SU-DHL-6 (cell line): ENCODE data around the gene ALDH4A1.

Source experiments
- H2AFZ ChIP-seq: fragments of 200-600 bp; sonication (generic); 2 replicates; pipeline ENCODE4 v1.6.1; 2014; ENCODE audit warnings: low read depth, mild to moderate bottlenecking, moderate library complexity, mixed read lengths, antibody characterized with exemption, low read length; ENCODE audit not compliant: severe bottlenecking
- H3F3A ChIP-seq: fragments of 200-600 bp; shearing (Covaris generic); 2 replicates; pipeline ENCODE4 v1.6.0; 2016; ENCODE audit warnings: antibody characterized with exemption, mild to moderate bottlenecking; ENCODE audit not compliant: insufficient read depth
- H3K27ac ChIP-seq: fragments of 200-600 bp; sonication (generic); 2 replicates; pipeline ENCODE4 v1.5.1; 2016; ENCODE audit warnings: low read depth, mild to moderate bottlenecking, low read length, moderate library complexity, mixed read lengths
- H3K27me3 ChIP-seq: fragments of 200-600 bp; sonication (generic), shearing (Covaris generic); 2 replicates; pipeline ENCODE4 v1.6.0; 2014; ENCODE audit warnings: mild to moderate bottlenecking, low read length
- H3K36me3 ChIP-seq: fragments of 200-600 bp; sonication (generic); 2 replicates; pipeline ENCODE4 v1.6.1; 2014; ENCODE audit warnings: mild to moderate bottlenecking, low read length, mixed read lengths
- H3K4me2 ChIP-seq: fragments of 300-600, 200-600 bp; shearing (Covaris generic), sonication (generic); 2 replicates; pipeline ENCODE4 v1.6.0; 2014; ENCODE audit warnings: low read length, low read depth, mild to moderate bottlenecking; ENCODE audit not compliant: poor library complexity, severe bottlenecking
- H3K4me3 ChIP-seq: fragments of 200-600 bp; sonication (generic); 2 replicates; pipeline ENCODE4 v1.5.1; 2014; ENCODE audit warnings: antibody characterized with exemption, low read length, mild to moderate bottlenecking, mixed read lengths; ENCODE audit not compliant: insufficient read depth, poor library complexity, severe bottlenecking
- H3K79me2 ChIP-seq: fragments of 200-600 bp; sonication (generic); 2 replicates; pipeline ENCODE4 v1.6.1; 2014; ENCODE audit warnings: mild to moderate bottlenecking, low read length, moderate library complexity; ENCODE audit not compliant: insufficient read depth
- H3K9ac ChIP-seq: fragments of 200-600 bp; sonication (generic); 2 replicates; pipeline ENCODE4 v1.7.0; 2014; ENCODE audit warnings: mild to moderate bottlenecking, low read length
- H3K9me2 ChIP-seq: fragments of 200-600 bp; sonication (generic); replicated peaks from 2 replicates; pipeline ENCODE4 v1.6.1; 2014; ENCODE audit warnings: low read length; ENCODE audit not compliant: insufficient read depth
- H3K9me3 ChIP-seq: fragments of 200-600 bp; sonication (generic); 2 replicates; pipeline ENCODE4 v1.6.1; 2014; ENCODE audit warnings: low read length, mixed read lengths; ENCODE audit not compliant: insufficient read depth
- H4K20me1 ChIP-seq: fragments of 200-600 bp; sonication (generic); 2 replicates; pipeline ENCODE4 v1.6.1; 2014; ENCODE audit warnings: low read depth, mild to moderate bottlenecking, antibody characterized with exemption, low read length, moderate library complexity, mixed read lengths
- EZH2phosphoT487 ChIP-seq: fragments of 200-600 bp; sonication (generic), shearing (Covaris generic); conservative IDR thresholded peaks from 2 replicates; pipeline ENCODE4 v1.6.1; 2018; ENCODE audit warnings: mild to moderate bottlenecking, antibody characterized with exemption, low read length, moderate library complexity, mixed read lengths
- TF ChIP-seq, protein P1 (sequence below): fragments of 200-600 bp; sonication (generic); IDR thresholded peaks from one replicate; pipeline ENCODE4 v1.5.1; 2017; ENCODE audit warnings: antibody characterized with exemption, mild to moderate bottlenecking, low read length, moderate library complexity; ENCODE audit not compliant: insufficient read depth, poor library complexity, severe bottlenecking

Gene ALDH4A1, protein sequence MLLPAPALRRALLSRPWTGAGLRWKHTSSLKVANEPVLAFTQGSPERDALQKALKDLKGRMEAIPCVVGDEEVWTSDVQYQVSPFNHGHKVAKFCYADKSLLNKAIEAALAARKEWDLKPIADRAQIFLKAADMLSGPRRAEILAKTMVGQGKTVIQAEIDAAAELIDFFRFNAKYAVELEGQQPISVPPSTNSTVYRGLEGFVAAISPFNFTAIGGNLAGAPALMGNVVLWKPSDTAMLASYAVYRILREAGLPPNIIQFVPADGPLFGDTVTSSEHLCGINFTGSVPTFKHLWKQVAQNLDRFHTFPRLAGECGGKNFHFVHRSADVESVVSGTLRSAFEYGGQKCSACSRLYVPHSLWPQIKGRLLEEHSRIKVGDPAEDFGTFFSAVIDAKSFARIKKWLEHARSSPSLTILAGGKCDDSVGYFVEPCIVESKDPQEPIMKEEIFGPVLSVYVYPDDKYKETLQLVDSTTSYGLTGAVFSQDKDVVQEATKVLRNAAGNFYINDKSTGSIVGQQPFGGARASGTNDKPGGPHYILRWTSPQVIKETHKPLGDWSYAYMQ

DNA sequence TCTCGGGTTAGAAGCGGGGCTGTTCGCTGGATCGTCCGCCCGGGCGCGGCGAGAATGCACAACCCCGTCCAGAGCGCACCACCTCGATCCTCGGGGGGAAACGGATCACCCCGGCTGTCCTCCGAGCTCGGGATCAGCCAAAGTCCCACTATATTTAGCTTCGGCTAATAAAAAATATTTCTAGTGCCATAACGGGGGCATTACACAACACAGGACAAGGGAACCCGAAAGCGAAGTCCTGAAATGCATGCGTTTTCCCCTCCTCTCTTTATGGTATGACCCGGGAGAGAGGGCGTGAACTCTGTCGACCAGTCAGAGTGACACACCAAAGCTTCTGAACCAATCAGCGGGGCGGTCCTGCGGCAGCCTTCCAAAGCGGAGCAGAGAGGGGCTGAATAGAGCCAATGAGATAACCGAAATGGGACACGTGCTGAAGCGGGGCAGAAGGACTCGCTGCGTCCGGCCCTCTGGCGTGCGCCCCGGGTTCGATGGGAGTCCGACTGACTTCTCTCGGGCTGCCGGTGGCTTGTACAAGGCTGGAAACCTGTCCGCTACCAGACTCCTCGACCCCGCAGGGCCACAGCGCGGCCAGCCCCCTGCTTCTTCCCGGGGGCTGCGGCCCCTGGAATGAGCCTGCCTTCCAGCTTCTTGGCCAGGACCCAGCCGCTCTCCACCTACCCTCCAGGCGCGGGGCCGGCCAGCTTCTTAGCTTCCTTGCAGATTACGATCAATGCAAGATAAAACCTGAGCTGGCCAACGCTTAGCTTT is at the start of gene ALDH4A1:
ALDH4A1 (minus strand) TSS at position 33 of the 768 bp plus-strand sequence; CDS start at position 1, 32 bp downstream.
- H3K27ac ChIP-seq: no peak within 1 kb of the TSS
- no peaks in the 10 kb centered on the region for H3K9me3 ChIP-seq
- no peak within 1 kb of the TSS for H3K4me2 ChIP-seq
- H3F3A ChIP-seq: no peaks in the 10 kb centered on the region
- no peaks in the 10 kb centered on the region for H3K9me2 ChIP-seq
- no peaks in the 10 kb centered on the region for H3K36me3 ChIP-seq
- H4K20me1 ChIP-seq: no peaks in the 10 kb centered on the region
- H2AFZ ChIP-seq: no peak within 1 kb of the TSS
- no peak within 1 kb of the TSS for H3K9ac ChIP-seq
- no peaks in the 10 kb centered on the region for H3K79me2 ChIP-seq
- H3K4me3 ChIP-seq: no peak within 1 kb of the TSS
- H3K27me3 ChIP-seq: no peaks in the 10 kb centered on the region
- TF ChIP-seq EZH2phosphoT487: no peak

DNA sequence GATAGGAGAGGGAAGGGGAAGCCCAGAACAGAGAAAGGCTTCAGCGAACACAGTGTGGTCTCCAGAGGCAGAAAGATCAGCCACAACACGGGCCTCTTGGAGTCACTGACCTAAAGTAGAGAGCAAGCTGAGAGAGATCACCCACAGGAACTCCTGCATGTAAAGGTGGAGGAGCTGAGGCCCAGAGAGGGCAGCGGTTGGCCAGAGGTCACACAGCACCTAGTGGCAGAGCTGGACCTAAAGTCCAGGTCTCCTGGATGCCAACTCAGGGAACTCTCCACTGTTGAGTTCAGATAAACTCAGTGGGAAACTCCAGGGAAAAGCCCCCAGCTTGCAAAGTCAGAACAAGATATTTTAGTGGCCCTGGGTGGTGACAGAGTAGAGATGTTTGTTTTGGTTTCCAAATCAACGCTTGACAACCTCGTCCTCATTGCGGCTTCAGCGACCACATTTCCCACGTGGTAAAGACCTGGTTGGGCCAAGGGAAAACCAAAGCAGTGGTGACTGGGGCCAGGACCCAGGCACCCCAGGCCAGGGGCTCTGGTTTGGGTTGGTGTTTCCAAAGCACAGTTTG is 49.5 kb upstream of the ALDH4A1 start:
- Histone ChIP-seq H3K27me3 (no peaks in the 10 kb centered on the region), H3K9me2 (no peaks in the 10 kb centered on the region), H3K27ac (no peak overlapping the region), H3K36me3 (no peaks in the 10 kb centered on the region), H3K9me3 (no peaks in the 10 kb centered on the region), H3K79me2 (no peaks in the 10 kb centered on the region), H3F3A (no peaks in the 10 kb centered on the region), H3K4me3 (no peak overlapping the region), H4K20me1 (no peaks in the 10 kb centered on the region), H3K9ac (no peak overlapping the region), H2AFZ (no peak overlapping the region), H3K4me2 (no peak overlapping the region)
- no peak for TF ChIP-seq EZH2phosphoT487
- TF ChIP-seq, protein P1, sequence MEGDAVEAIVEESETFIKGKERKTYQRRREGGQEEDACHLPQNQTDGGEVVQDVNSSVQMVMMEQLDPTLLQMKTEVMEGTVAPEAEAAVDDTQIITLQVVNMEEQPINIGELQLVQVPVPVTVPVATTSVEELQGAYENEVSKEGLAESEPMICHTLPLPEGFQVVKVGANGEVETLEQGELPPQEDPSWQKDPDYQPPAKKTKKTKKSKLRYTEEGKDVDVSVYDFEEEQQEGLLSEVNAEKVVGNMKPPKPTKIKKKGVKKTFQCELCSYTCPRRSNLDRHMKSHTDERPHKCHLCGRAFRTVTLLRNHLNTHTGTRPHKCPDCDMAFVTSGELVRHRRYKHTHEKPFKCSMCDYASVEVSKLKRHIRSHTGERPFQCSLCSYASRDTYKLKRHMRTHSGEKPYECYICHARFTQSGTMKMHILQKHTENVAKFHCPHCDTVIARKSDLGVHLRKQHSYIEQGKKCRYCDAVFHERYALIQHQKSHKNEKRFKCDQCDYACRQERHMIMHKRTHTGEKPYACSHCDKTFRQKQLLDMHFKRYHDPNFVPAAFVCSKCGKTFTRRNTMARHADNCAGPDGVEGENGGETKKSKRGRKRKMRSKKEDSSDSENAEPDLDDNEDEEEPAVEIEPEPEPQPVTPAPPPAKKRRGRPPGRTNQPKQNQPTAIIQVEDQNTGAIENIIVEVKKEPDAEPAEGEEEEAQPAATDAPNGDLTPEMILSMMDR: no peak

DNA sequence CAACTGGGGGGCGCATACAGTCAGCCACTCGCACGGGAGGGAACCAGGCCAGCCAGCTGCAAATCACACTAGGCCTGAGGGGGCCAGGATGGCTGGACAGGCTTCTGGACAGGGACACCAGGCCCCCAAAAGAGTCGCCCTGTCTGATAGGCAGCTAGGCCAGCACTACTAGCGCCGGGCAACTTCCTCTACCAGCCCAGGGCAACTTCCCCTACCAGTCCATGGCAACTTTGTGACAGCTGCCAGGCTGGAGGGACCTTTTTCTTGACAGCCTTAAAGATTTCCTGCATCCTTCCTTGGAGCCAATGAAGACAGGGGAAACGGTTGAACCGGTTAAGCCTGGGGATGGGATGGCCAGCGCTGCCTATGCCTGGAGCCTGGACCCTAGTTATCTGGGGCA is 49.1 kb upstream of the ALDH4A1 start:
- Histone ChIP-seq H2AFZ (no peak overlapping the region), H3K9ac (no peak overlapping the region), H3K9me2 (no peaks in the 10 kb centered on the region), H3K79me2 (no peaks in the 10 kb centered on the region), H3K9me3 (no peaks in the 10 kb centered on the region), H3K4me2 (no peak overlapping the region), H3F3A (no peaks in the 10 kb centered on the region), H4K20me1 (no peaks in the 10 kb centered on the region), H3K36me3 (no peaks in the 10 kb centered on the region), H3K27me3 (no peaks in the 10 kb centered on the region), H3K4me3 (no peak overlapping the region), H3K27ac (no peak overlapping the region)
- TF ChIP-seq, protein P1: no peak
- TF ChIP-seq EZH2phosphoT487: no peak
